RWPE2 (cell line): Measurements from ENCODE around the gene DVL2.

Experiments used
- ATAC-seq: fragments of 200-7000 bp; cut with Tn5 transposase; 3 replicates; pipeline ENCODE4 v1.9.1; 2021; ENCODE audit warnings: low read depth
- DNase-seq: peaks from one replicate; pipeline ENCODE4 v3.0.0-alpha.2; 2020; ENCODE audit warnings: low spot score
- H3K27ac ChIP-seq: fragments of 450-650 bp; 2 replicates; pipeline ENCODE4 v1.5.1; 2017; ENCODE audit warnings: mild to moderate bottlenecking; ENCODE audit not compliant: poor library complexity, severe bottlenecking
- H3K27me3 ChIP-seq: fragments of 250-450 bp; sonication (Bioruptor Pico); 2 replicates; pipeline ENCODE4 v1.5.1; 2021; ENCODE audit warnings: mild to moderate bottlenecking, moderate library complexity; ENCODE audit not compliant: insufficient read depth, poor library complexity, severe bottlenecking
- H3K36me3 ChIP-seq: fragments of 250-450 bp; sonication (Bioruptor Pico); 2 replicates; pipeline ENCODE4 v1.5.1; 2020; ENCODE audit warnings: low read depth, mild to moderate bottlenecking, moderate library complexity
- H3K4me1 ChIP-seq: fragments of 250-450 bp; sonication (Bioruptor Pico); 2 replicates; pipeline ENCODE4 v1.5.1; 2021; ENCODE audit warnings: mild to moderate bottlenecking, moderate library complexity; ENCODE audit not compliant: insufficient read depth, poor library complexity, severe bottlenecking
- H3K4me3 ChIP-seq: fragments of 250-450 bp; sonication (Bioruptor Pico); 2 replicates; pipeline ENCODE4 v1.5.1; 2021; ENCODE audit warnings: mild to moderate bottlenecking, moderate library complexity; ENCODE audit not compliant: severe bottlenecking
- H3K9me3 ChIP-seq: fragments of 250-450 bp; sonication (Bioruptor Pico); 2 replicates; pipeline ENCODE4 v1.5.1; 2021; ENCODE audit warnings: mild to moderate bottlenecking, moderate library complexity; ENCODE audit not compliant: severe bottlenecking
- CTCF ChIP-seq: fragments of 450-650 bp; IDR thresholded peaks from one replicate; pipeline ENCODE4 v1.5.1; 2017; ENCODE audit warnings: mild to moderate bottlenecking, moderate library complexity; ENCODE audit not compliant: poor library complexity, severe bottlenecking

The DVL2 gene

DNA sequence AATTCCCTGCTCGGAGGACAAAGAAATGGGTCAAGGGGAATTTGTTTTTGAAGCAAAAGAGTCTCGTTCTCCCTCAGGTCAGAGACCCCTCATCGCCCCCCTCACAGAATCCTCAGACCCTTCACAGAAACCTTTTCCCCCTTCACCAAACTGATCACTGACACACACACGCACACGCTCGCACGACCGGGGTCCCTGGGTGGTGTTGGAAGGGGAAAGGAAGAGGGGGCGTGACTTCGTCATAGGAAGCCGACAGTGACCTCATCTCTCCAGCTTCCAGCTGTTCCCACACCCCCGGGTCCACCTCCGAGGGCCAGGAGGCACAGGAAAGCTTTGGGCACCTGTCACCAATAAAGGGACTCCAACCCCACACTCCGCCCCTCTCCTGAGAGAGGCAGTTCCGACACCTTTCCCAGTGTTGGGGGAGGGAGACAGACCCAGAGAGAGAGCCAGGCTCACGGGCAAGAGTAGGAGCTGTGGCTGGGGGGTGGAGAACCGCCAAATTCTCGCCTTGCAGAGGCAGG lies 56.3 kb downstream of the DVL2 start:
- Histone ChIP-seq H3K36me3 (no peaks in the 10 kb centered on the region), H3K4me3 (peak overlapping the region; percentile 19), H3K27me3 (no peaks in the 10 kb centered on the region), H3K4me1 (no peaks in the 10 kb centered on the region), H3K27ac (no peak overlapping the region), H3K9me3 (no peaks in the 10 kb centered on the region)
- DNase-seq (no peak), ATAC-seq (no peak)
- TF ChIP-seq CTCF: no peak

GRCh38 chr17:7177191-7177953 lies 56.9 kb downstream of the DVL2 start:
- Histone ChIP-seq H3K4me1 (no peaks in the 10 kb centered on the region), H3K36me3 (no peaks in the 10 kb centered on the region), H3K27me3 (no peaks in the 10 kb centered on the region), H3K27ac (no peak overlapping the region), H3K4me3 (peak overlapping the region; percentile 19), H3K9me3 (no peaks in the 10 kb centered on the region)
- DNase-seq (no peak), ATAC-seq (peak; percentile 64)
- peak; percentile 88 for TF ChIP-seq CTCF

- no peaks in the 10 kb centered on the region for H3K4me1 ChIP-seq
- DNase-seq (no peak), ATAC-seq (no peak)
- TF ChIP-seq CTCF: no peak
- no peak overlapping the region for H3K4me3 ChIP-seq
- no peaks in the 10 kb centered on the region for H3K36me3 ChIP-seq
- no peaks in the 10 kb centered on the region for H3K9me3 ChIP-seq
- no peak overlapping the region for H3K27ac ChIP-seq
- no peaks in the 10 kb centered on the region for H3K27me3 ChIP-seq
Measured at GRCh38 chr17:7176841-7177190, 57.5 kb downstream of the DVL2 start.

DNA sequence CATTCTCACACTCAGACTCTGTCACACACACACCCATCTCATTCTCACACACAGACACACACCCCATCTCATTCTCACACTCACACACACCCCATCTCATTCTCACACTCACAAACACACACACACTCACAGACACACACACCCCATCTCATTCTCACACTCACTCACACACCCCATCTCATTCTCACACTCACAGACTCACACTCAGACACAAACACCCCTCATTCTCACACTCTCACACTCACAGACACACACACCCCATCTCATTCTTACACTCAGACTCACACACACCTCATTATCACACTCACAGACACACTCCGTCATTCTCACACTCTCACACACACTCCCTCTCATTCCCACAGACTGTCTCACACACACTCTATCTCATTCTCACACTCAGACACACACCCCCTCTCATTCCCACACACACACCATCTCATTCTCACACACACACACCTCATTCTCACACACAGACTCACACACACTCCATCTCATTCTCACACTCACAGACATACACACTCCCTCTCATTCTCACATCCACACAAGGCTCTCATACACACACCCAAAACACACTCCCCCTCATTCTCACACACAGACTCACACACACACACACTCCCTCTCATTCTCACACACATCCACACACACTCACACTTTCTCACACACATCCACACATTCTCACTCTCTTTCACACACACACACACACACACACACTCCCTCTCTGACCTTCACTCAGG lies 58.0 kb downstream of the DVL2 start:
- no peak overlapping the region for H3K4me3 ChIP-seq

More for the DNA sequence above, 58.0 kb downstream of the DVL2 start:
- Histone ChIP-seq H3K27ac (no peak overlapping the region), H3K9me3 (no peaks in the 10 kb centered on the region), H3K36me3 (no peaks in the 10 kb centered on the region), H3K4me1 (no peaks in the 10 kb centered on the region), H3K27me3 (no peaks in the 10 kb centered on the region)
- DNase-seq (no peak), ATAC-seq (no peak)
- TF ChIP-seq CTCF: no peak
